ENCODE data around the gene KLK13.

KLK13 gene

GRCh38 chr19:51107406-51108065 is 42.6 kb upstream of the KLK13 start:
- DNase-seq (ENCODE audit: low read depth), result no peak
- peak overlapping the region; percentile 92 for H3K4me3 ChIP-seq (ENCODE audit: control insufficient read depth, low read depth, low read length)
- TF ChIP-seq CTCF (IDR thresholded peaks at IDR 0.05; ENCODE audit: control insufficient read depth, insufficient read depth, low read depth, low read length, missing control alignments), result no peak

- H3K4me3 ChIP-seq (ENCODE audit: control insufficient read depth, low read depth, low read length), result no peak overlapping the region
- no peak for DNase-seq (ENCODE audit: low read depth)
- no peak for TF ChIP-seq CTCF (IDR thresholded peaks at IDR 0.05; ENCODE audit: control insufficient read depth, insufficient read depth, low read depth, low read length, missing control alignments)
Measured at GRCh38 chr19:51103926-51104341, 39.0 kb upstream of the KLK13 start.

GRCh38 chr19:51102991-51103390 is 38.1 kb upstream of the KLK13 start:
- DNase-seq (ENCODE audit: low read depth), result no peak
- no peak overlapping the region for H3K4me3 ChIP-seq (ENCODE audit: control insufficient read depth, low read depth, low read length)
- no peak for TF ChIP-seq CTCF (IDR thresholded peaks at IDR 0.05; ENCODE audit: control insufficient read depth, insufficient read depth, low read depth, low read length, missing control alignments)

- no peak for TF ChIP-seq CTCF (IDR thresholded peaks at IDR 0.05; ENCODE audit: control insufficient read depth, insufficient read depth, low read depth, low read length, missing control alignments)
- DNase-seq (ENCODE audit: low read depth), result no peak
- no peak overlapping the region for H3K4me3 ChIP-seq (ENCODE audit: control insufficient read depth, low read depth, low read length)
Measured at GRCh38 chr19:51101171-51101865, 36.4 kb upstream of the KLK13 start.

- TF ChIP-seq CTCF (IDR thresholded peaks at IDR 0.05; ENCODE audit: control insufficient read depth, insufficient read depth, low read depth, low read length, missing control alignments), result no peak
- H3K4me3 ChIP-seq (ENCODE audit: control insufficient read depth, low read depth, low read length), result no peak overlapping the region
- DNase-seq (ENCODE audit: low read depth), result no peak
Measured at GRCh38 chr19:51100601-51101000, 35.7 kb upstream of the KLK13 start.

GRCh38 chr19:51099047-51099382 is 34.1 kb upstream of the KLK13 start:
- DNase-seq (ENCODE audit: low read depth), result no peak
- TF ChIP-seq CTCF (IDR thresholded peaks at IDR 0.05; ENCODE audit: control insufficient read depth, insufficient read depth, low read depth, low read length, missing control alignments), result no peak
- H3K4me3 ChIP-seq (ENCODE audit: control insufficient read depth, low read depth, low read length), result no peak overlapping the region
